GM19328 (cell line): ENCODE results near the gene CACFD1.
A peak's percentile ranks its signal among the peaks of the same experiment; 100 is the strongest.
"Not testable (repeated sequence)": the region's sequence is repeated elsewhere in the genome, so short reads cannot be mapped to it uniquely, and the experiment has no call there.

ENCODE experiments used
- ATAC-seq: cut with Tn5 transposase; IDR thresholded peaks from one replicate; pipeline ENCODE4 v1.9.1; 2021; ENCODE audit warnings: mild to moderate bottlenecking, moderate library complexity; ENCODE audit not compliant: unreplicated experiment

Gene CACFD1

GRCh38 chr9:133439337-133439736 lies 20.4 kb upstream of the CACFD1 start:
- no peak for ATAC-seq

DNA sequence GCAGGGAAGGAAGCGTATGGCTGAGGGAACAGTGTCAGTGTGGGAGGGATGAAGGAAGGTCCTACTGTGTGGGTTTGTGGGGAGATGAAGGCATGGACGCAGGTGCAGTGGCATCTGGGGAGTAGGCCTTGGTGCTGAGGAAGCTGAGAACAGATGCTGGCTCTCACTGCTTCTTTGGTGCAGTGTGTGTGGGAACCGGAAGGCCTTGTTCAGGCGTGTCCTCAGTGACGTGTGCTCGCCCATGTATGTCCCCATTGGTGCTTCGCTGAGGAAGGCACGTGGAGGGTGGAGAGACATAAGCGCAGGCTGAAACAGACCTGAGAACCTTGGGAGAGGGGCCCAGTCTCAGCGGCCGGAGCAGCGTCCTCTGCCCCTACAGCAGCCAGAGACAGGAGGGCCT lies 18.9 kb upstream of the CACFD1 start:
- no peak for ATAC-seq

DNA sequence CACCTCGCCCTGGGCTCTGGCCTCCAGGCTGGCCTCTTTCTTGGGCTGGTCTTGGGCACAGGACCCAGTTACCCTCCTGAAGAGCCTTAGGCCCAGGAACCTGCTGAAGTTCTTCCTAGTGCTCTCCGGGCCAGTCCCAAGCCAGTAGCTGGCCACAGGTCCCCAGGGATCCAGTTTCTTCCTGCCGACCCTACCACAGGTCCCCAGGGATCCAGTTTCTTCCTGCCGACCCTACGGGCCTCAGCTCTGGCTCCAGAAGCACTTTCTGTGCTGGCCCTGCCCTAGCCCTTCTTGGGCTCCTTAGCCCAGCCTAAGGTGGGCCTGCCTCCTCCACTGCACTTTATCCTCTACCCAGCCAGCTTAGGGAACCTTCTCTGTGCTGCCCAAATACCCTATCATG lies 18.2 kb upstream of the CACFD1 start:
- no peak for ATAC-seq

GRCh38 chr9:133443248-133443647 lies 16.5 kb upstream of the CACFD1 start:
- ATAC-seq, result no peak

DNA sequence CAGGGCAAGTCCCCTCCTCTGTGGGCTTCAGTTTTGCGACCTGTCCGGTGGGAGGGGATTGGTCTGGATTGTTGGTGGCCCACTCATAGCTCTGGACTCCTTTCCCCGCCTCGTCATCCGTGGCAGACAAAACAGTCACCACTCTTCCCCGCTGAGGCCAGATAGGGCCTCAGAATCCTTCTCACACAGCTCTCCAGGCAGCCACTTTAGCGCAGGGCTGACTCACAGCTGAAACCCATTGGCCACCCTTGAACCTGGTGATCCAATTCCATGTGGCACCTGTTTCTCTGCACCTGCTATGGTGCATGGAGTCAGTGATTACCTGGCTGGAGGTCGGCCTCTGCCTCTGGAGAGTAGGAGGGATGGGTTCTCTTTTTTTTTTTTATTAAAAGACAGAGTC lies 15.8 kb upstream of the CACFD1 start:
- ATAC-seq, result no peak

DNA sequence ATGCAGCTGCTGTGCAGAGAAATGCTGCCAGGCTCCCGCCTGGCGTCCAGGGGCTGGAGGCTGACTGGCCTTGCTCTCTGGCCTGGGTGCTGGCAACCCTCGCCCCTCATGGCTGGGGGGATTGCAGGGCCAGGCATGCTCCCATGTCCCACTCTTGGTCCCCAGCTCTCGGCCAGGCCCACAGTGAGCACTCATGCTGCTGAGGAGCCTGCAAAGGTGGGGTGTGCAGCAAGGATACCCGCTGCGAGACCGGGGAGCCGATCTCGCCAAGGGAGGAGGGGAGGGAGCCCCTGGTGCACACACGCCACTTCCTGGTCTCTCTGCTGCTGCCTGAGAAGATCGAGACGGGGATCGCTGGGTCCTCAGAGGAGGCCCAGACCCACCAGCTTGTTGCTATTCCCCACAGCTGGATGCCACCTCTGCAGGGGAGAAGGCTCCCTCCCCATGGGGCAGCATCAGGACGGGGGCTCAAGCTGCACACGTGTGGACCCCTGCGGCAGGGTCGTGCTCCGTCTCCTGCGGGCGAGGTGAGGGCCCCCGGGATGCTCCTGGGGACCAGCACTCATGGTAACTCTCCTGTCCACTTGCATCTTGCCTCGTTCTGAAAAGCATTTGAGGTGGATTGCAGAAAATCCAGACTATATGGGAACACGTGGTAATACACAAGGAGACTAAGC lies 14.3 kb upstream of the CACFD1 start:
- no peak for ATAC-seq

DNA sequence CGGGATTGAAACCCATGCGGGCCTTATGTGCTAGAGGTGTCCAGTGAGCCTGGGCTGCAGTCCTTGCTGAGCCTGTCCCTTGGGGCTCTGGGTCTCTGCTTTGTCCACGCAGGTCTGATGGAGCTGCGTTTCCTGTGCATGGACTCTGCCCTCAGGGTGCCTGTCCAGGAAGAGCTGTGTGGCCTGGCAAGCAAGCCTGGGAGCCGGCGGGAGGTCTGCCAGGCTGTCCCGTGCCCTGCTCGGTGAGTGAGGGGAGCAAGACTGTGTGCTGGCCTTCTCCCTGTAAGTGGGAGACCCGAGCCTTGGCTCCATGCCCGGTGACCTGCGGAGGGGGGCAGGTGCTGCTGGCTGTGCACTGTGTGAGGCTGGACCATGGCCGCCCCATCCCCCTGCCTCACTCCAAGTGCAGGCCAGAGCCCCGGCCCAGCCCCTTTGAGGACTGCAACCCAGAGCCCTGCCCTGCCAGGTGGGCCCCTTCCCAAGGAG lies 11.2 kb upstream of the CACFD1 start:
- ATAC-seq, result no peak

DNA sequence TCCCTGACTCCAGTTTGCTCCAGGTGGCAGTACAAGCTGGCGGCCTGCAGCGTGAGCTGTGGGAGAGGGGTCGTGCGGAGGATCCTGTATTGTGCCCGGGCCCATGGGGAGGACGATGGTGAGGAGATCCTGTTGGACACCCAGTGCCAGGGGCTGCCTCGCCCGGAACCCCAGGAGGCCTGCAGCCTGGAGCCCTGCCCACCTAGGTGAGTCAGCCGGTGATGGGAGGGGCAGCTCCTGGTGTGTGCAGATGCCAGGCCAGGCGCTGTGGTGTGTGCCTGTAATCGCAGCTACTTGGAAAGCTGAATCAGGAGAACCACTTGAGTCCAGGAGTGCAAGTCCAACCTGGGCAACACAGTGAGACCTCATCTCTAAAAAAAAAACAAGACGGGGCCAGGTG lies 10.0 kb upstream of the CACFD1 start:
- ATAC-seq, result no peak

DNA sequence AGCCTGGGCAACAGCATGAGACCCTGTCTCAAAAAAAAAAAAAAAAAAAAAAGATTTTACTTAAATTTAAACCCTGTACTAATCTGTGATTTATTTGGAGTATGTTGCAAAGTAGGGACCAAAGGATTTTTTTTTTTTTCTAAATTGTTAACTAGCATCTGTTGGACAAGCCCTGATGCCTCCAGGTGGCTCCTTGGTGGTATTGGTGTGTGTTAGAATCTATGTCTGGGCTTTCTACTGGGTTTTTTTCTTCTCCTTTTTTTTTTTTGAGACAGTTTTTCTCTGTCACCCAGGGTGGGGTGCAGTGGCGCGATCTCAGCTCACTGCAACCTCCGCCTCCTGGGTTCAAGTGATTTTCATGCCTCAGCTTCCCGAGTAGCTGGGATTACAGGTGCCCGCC lies 7.9 kb upstream of the CACFD1 start:
- not testable (repeated sequence) for ATAC-seq

DNA sequence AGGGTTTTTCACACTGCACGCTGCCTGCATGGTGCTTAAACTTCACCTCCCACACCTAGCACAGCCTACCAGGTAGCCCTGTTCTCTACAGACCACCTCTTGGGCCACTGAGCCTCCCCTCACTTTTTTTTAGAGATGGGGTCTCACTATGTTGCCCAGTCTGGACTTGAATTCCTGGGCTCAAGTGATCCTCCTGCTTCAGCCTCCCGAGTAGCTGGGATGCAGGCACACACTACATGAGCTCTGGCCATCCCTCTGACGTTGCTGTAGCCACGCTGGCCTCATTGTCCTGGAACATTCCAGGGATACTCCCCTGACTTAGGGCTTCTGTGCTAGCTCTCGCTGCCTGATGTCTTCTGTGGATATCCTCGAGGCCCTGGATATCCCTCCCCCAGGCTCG lies 7.2 kb upstream of the CACFD1 start:
- ATAC-seq, result no peak

DNA sequence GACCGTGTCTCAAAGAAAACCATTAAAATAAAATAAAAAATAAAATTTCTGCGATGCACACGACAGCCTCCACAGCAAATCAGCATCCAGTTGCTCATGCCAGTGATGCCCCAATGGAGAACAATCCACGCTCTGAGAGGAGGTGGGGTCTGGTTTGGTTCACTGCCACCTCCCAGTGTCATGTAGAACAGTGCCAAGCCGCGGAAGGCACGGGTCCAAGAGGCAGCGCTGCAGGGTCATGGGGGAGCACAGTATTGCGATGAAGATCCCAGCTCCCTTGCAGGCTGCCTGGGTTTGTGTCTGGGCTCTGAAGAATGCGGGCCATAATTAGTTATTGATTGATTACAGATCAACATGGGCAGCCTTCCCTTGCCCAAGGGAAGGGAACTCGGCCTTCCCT lies 6.1 kb upstream of the CACFD1 start:
- no peak for ATAC-seq

DNA sequence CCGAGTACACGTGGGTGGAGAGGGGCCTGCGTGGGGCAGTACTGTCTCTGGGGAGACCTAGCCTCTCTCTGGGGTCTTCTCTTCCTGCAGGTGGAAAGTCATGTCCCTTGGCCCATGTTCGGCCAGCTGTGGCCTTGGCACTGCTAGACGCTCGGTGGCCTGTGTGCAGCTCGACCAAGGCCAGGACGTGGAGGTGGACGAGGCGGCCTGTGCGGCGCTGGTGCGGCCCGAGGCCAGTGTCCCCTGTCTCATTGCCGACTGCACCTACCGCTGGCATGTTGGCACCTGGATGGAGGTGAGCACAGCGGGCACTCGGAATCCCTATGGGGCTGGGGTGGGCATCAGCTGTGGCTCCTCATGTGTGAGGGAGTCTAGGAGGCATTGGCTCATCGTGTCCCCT lies 5.5 kb upstream of the CACFD1 start:
- ATAC-seq, result no peak

DNA sequence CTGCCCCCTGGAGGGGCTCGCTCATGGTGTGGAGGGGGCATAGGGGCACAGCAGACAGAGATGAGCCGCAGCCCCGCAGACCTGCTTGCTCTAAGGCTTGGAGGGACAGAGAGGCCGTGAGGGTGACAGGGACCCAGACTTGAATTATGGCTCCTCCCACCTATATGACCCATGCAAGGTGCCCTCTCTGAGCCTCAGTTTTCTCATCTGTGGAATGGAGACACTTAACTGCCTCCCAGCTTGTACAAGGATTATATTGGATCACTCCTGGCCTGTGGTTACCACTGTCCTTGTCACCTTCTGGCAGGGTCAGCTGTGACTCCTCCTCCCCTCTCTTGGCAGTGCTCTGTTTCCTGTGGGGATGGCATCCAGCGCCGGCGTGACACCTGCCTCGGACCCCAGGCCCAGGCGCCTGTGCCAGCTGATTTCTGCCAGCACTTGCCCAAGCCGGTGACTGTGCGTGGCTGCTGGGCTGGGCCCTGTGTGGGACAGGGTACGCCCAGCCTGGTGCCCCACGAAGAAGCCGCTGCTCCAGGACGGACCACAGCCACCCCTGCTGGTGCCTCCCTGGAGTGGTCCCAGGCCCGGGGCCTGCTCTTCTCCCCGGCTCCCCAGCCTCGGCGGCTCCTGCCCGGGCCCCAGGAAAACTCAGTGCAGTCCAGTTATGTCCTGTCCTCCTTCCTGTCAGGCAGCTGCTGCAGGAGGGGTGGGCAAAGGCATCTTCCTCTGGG lies 4.7 kb upstream of the CACFD1 start:
- ATAC-seq, result no peak

- ATAC-seq, result no peak
Measured at GRCh38 chr9:133455936-133456335, 3.8 kb upstream of the CACFD1 start.

DNA sequence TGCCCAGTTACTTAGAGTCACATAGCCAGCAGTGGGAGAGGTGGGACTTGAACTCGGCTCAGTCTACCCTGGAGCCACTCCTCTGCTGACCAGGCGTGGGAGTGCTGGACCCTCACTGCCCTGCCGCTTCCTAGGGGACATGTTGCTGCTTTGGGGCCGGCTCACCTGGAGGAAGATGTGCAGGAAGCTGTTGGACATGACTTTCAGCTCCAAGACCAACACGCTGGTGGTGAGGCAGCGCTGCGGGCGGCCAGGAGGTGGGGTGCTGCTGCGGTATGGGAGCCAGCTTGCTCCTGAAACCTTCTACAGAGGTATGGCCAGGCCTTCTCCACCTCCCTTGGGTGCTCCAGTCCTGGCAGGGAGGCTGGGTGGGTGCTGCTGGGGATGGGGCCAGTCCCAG lies 3.4 kb upstream of the CACFD1 start:
- no peak for ATAC-seq

- ATAC-seq, result no peak
Measured at GRCh38 chr9:133457233-133457632, 2.5 kb upstream of the CACFD1 start.

DNA sequence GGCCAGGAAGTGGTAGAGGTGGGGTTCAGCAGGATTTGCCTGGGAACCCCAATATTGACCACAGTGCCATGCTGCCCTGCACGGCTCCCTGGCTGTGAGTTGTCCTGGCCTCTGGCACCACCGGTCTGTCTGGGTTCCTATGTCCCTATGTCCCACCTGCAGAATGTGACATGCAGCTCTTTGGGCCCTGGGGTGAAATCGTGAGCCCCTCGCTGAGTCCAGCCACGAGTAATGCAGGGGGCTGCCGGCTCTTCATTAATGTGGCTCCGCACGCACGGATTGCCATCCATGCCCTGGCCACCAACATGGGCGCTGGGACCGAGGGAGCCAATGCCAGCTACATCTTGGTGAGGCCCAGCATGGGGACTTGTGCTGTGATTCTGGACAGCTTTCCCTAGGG lies 2.0 kb upstream of the CACFD1 start:
- no peak for ATAC-seq

- ATAC-seq, result no peak
Measured at GRCh38 chr9:133458643-133459312, 1.0 kb upstream of the CACFD1 start.

- ATAC-seq, result peak; percentile 8
Measured at GRCh38 chr9:133460405-133461175, 812 bp downstream of the CACFD1 start.

GRCh38 chr9:133461975-133462374 lies 2.2 kb downstream of the CACFD1 start:
- ATAC-seq, result no peak

DNA sequence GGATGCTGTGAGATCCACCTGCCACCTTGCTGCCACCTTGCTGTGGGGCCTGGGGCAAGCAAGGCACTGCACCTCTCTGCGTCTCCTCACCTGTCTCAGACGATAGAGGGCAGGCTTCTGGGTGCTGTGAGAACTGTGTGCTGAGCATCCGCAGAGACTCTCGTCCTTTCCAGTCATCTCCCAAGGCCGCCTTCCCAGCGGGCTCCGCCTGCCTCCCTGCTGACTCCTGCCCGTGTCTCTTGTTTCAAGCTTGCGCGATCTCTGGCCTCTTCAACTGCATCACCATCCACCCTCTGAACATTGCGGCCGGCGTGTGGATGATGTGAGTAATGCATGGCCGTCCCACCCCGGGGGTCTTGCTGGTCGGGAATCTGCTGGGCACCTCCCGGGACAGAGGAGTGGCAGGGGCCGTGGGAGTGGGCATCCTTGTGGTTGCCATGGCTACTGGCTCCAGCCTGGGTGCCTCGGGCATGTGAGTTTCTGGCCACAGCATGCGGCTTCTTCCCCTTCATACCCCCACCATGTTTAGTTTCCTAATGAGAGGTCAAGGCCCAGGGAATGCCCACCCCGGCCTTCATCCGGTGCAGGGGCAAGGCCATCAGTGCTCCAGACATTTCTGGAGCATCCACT lies 3.6 kb downstream of the CACFD1 start:
- no peak for ATAC-seq
